Left kidney (tissue), 2 donors: ENCODE data around the gene UBN2. TPM values are rescaled to one million over a fixed set of nuclear protein-coding genes. Genes with fewer than 3 reads are reported as not detected.
A peak's percentile ranks its signal among the peaks of the same experiment; 100 is the strongest.

ENCODE experiments used
- DNase-seq: peaks from one replicate; pipeline ENCODE4 v3.0.0-alpha.2; 2013
- polyA plus RNA-seq: library from polyadenylated mRNA; unstranded; fragments of 120-200 nt; gene quantifications from one replicate; pipeline ENCODE4 v1.2.1, GENCODE V29; 2013; ENCODE audit not compliant: insufficient read length

Gene UBN2
- polyA plus RNA-seq, 1 donor, result 27.5 TPM

DNA sequence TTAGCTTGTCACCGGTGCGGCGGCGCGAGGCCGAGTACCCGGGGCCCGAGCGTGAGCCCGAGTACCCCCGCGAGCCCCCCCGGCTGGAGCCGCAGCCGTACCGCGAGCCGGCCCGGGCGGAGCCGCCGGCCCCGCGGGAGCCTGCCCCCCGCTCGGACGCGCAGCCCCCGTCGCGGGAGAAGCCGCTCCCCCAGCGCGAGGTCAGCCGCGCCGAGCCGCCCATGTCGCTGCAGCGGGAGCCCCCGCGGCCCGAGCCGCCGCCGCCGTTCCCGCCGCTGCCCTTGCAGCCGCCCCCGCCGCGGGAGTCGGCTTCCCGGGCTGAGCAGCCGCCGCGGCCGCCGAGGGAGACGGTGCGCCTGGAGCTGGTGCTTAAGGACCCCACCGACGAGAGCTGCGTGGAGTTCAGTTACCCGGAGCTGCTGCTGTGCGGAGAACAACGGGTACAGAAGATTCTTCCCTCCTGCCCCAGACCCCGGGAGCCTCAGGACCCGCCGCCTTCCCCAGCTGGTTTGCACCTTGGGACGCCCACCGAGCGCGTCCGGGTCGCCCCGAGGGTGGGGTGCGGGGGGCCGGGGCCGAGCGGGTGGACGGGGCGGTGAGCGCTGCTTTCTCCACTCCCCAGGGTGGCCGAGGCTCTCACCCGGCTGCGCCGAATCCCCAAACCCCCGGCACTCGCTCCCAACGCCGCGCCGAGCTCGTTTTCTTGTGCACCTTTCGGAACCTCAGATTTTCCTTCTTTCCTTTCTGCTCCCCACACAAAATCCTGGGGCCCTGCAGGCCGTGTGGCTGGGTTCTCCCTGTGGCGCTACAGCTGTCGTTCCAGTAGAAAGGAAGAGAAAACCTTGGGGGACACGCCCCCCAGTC, 708 bp downstream of the UBN2 start:
- peak; percentile 19 for DNase-seq

GRCh38 chr7:139232377-139232717, 1.3 kb downstream of the UBN2 start:
- DNase-seq, result no peak

GRCh38 chr7:139232904-139233303, 1.9 kb downstream of the UBN2 start:
- no peak for DNase-seq

DNA sequence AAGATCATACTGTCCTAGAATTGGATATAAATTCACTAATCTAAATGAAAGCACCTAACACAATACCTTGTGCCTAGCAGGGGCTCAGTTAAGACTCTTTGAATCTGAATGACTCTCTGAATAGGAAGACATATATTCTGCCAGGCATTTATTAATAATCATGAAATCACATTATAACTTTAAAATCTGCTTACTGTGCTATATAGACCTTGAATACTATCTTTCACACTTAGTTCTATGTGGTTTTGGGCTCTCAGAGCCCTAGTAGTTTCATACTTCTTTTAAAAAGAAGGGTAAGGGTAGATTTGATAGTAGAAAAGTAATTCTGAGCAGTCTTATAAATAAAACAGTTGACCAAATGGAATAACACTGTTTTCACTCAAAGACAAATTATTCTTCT, 10.2 kb downstream of the UBN2 start:
- DNase-seq, result no peak

- no peak for DNase-seq
Observed at GRCh38 chr7:139242741-139243281, 11.8 kb downstream of the UBN2 start.

DNA sequence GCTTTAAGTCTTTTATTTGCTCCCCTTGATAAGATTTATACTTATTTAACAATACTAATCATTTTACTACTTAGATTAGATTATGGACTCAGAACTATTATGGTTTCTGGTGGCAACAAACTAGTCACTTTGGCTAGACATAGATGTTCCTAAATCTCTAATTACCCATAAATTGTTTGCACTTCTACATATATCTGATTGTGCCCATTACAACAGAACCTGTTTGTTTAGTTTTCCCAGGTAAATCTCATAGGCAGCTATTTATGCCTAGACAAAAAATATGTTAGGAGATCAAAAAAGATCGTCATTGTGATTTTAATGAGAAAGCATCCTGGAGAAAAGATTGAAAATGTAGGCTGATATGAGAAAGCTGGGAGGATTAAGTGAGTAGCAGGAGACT, 14.4 kb downstream of the UBN2 start:
- DNase-seq, result no peak

- no peak for DNase-seq
Observed at GRCh38 chr7:139246494-139246893, 15.5 kb downstream of the UBN2 start.

DNA sequence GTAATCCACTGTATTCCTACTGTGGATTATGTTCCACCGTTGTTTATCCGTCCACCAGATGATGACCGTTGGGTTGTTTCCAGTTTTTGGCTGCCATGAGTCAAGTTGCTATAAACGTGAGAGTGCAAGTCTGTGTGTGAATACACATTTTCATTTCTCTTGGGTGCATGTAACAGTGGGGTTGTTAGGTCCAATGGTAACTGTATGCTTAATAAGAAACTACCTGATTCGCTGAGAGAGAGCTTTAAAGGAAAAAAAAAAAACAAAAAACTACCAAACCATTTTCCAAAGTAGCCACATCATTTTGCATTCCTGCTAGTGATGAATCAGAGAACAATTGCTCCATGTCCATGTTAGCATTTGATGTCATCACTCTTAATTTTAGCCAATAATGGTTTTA, 15.9 kb downstream of the UBN2 start:
- no peak for DNase-seq

- DNase-seq, result no peak
Observed at GRCh38 chr7:139249179-139249810, 18.3 kb downstream of the UBN2 start.

- no peak for DNase-seq
Observed at GRCh38 chr7:139252451-139252850, 21.4 kb downstream of the UBN2 start.

- DNase-seq, result peak; percentile 18
Observed at GRCh38 chr7:139254281-139254680, 23.2 kb downstream of the UBN2 start.

GRCh38 chr7:139254728-139255127, 23.7 kb downstream of the UBN2 start:
- DNase-seq, result no peak

DNA sequence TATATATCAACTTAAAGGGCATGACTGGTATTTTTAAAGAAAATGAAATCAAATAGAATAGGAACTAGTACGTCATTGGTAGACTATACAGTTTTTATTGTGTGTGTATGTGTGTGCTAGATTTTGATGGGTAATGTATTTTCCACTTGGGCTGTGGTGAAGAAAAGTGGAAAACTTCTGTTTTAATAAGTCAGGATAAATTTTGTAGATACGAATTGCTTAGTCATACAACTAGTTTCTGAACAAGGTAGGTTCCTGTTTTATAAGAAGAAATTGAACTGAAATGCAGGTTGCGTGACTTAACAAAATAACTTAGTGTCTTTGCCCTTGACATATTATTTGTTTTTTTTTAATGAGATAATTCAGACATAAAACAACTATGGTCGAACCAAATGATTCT, 24.3 kb downstream of the UBN2 start:
- DNase-seq, result no peak

GRCh38 chr7:139259142-139259541, 28.1 kb downstream of the UBN2 start:
- DNase-seq, result no peak

DNA sequence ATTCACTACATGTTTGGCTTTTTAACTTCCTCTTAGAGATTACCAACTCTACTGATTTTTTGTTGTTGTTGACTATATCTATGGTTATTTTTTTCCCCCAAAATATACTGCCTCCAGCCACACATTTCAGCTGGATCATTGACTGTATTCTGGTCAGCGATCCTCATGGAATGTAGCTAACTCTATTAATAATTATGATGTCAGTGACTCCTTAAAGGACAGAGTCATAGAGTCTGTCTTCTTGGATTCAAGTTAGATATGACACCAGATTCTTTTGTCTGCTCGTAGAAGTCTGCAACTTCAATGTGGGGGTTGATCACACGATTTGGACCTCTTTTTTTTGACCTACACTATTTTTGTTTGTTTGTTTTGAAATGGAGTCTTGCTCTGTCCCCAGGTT, 33.2 kb downstream of the UBN2 start:
- no peak for DNase-seq

GRCh38 chr7:139265673-139266072, 34.6 kb downstream of the UBN2 start:
- no peak for DNase-seq

DNA sequence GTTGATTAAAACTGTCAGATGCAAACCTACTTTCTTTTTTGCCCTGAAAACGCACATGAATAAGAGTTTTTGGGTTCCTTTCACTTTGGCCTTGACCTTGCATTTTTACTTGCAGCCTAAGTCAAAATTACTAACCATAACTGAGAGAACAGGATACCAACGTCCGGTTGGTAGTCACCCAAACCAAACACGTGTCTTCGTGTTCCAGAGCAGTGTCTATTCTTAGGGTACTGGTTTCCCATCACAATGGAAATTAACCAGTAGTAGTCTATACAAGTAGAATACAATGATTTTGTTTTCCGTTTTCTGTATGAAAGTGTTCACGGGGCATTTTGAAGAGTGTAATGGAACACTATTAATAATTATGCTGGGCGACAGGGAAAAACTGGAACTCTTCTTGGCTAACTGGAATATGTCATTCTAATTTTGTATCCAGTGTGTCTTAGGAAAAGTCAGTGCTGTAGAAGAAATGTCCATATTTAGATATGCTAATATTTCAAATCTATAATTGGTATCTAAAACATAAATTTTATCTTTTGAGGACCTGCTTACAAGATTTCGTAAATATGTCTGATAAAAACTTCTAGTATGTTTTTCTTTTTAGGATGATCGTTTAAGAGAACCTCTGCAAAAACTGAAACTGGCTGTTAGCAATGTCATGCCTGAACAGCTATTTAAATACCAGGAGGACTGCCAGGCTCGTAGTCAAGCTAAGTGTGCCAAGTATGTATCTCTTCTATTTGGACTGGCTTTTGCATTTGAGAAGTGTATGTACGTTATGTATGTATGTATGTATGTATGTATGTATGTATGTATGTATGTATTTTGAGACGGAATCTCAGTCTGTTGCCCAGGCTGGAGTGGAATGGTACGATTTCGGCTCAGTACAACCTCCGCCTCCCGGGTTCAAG, 40.9 kb downstream of the UBN2 start:
- DNase-seq, result no peak

- DNase-seq, result no peak
Observed at GRCh38 chr7:139284252-139284896, 53.3 kb downstream of the UBN2 start.

- DNase-seq, result no peak
Observed at GRCh38 chr7:139286144-139286543, 55.1 kb downstream of the UBN2 start.

GRCh38 chr7:139292821-139293220, 61.8 kb downstream of the UBN2 start:
- no peak for DNase-seq

DNA sequence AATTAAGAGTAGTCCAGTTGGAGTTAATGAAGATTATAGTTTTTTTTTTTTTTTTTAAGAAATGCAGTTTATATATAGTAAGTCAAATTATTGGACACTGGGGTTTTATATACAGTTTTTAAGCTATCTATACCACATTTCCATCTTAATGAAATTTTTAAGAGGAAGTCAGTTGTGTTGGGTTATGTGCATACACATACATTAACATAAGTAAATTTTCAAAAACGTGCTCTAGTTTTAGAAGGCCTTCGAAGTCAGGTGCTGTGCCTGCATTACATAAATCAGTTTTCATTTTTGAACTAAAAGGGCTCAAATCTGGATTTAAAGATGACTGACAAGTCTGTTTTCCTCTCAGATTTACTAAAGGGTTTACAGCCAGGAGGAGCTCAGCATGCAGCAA, 62.5 kb downstream of the UBN2 start:
- DNase-seq, result no peak

GRCh38 chr7:139294241-139294640, 63.2 kb downstream of the UBN2 start:
- DNase-seq, result no peak
